GM12801 (cell line): Measurements from ENCODE around the gene PTTG1IP2.

Experiments used
- CTCF ChIP-seq: IDR thresholded peaks from one replicate; pipeline ENCODE4 v1.5.1; 2011; ENCODE audit warnings: control low read depth; ENCODE audit not compliant: insufficient read length; ENCODE audit errors: extremely low read depth

The PTTG1IP2 gene

GRCh38 chr7:90461219-90461618 lies 8.2 kb upstream of the PTTG1IP2 start:
- no peak for TF ChIP-seq CTCF

GRCh38 chr7:90465816-90466215 lies 3.6 kb upstream of the PTTG1IP2 start:
- TF ChIP-seq CTCF, result no peak

GRCh38 chr7:90472805-90473540 lies 3.5 kb downstream of the PTTG1IP2 start:
- no peak for TF ChIP-seq CTCF

- no peak for TF ChIP-seq CTCF
These were observed 4.4 kb downstream of the PTTG1IP2 start for GRCh38 chr7:90473814-90474213.

- no peak for TF ChIP-seq CTCF
These were observed 5.1 kb downstream of the PTTG1IP2 start for GRCh38 chr7:90474284-90475210.

- no peak for TF ChIP-seq CTCF
These were observed 13.8 kb downstream of the PTTG1IP2 start for GRCh38 chr7:90483251-90483650.

GRCh38 chr7:90484706-90485105 lies 15.3 kb downstream of the PTTG1IP2 start:
- no peak for TF ChIP-seq CTCF
